Adrenal gland (tissue), 12 donors: ENCODE results near the gene HTR2A. TPM values are rescaled to one million over a fixed set of nuclear protein-coding genes. Genes with fewer than 3 reads are reported as not detected.

ENCODE experiments used
- DNase-seq, 7 donors: peaks; one replicate each; pipeline ENCODE4 v3.0.0-alpha.2; 2019 to 2020
- H3K27ac ChIP-seq, 5 donors: fragments of 200-600 bp; sonication (generic) in 4 of 5; 1 replicate in 3 of 5; 2 replicates in 2 of 5; pipeline versions ENCODE4 v1.5.1 to v1.8.0; 2016 to 2020; ENCODE audit warnings: mild to moderate bottlenecking in 1 of 5
- H3K27me3 ChIP-seq: fragments of 200-600 bp; 2 replicates; pipeline ENCODE4 v1.8.0; 2021
- H3K36me3 ChIP-seq, 2 donors: fragments of 200-600 bp; replicated peaks in 1 of 2; 1 replicate in 1 of 2; 2 replicates in 1 of 2; pipeline versions ENCODE4 v1.5.1 to v1.8.0; 2018 to 2022
- H3K4me1 ChIP-seq, 2 donors: fragments of 200-600 bp; replicated peaks in 1 of 2; 1 replicate in 1 of 2; 2 replicates in 1 of 2; pipeline versions ENCODE4 v1.5.1 to v1.8.0; 2018 to 2021
- H3K4me3 ChIP-seq, 4 donors: fragments of 200-600 bp; sonication (generic) in 3 of 4; one replicate each; pipeline ENCODE4 v1.5.1; 2016 to 2018
- H3K9me3 ChIP-seq, 3 donors: fragments of 200-600 bp; sonication (generic) in 1 of 3; replicated peaks in 1 of 3; 1 replicate in 2 of 3; 2 replicates in 1 of 3; pipeline versions ENCODE4 v1.5.1 to v1.8.0; 2016 to 2021
- CTCF ChIP-seq, 6 experiments: fragments of 450-650 bp in 4 of 6; fragments of 200-600 bp in 2 of 6; sonication (generic) in 1 of 6; IDR thresholded peaks; 1 replicate in 5 of 6; 2 replicates in 1 of 6; pipeline versions ENCODE4 v1.5.1 to v1.8.0; 2016 to 2021; ENCODE audit warnings: antibody characterized with exemption in 6 of 6, mild to moderate bottlenecking in 2 of 6, moderate library complexity in 1 of 6
- POLR2A ChIP-seq, 2 donors: fragments of 450-650 bp; IDR thresholded peaks; one replicate each; pipeline ENCODE4 v1.6.1; 2017; ENCODE audit warnings: antibody characterized with exemption in 2 of 2, mild to moderate bottlenecking in 2 of 2, moderate library complexity in 1 of 2
- WGBS, 4 donors: extraction: QIAGEN DNeasy Blood & Tissue Kit in 2 of 4; methylation state at CpG; one replicate each; pipeline versions ENCODE4 v1.1.5 to v1.1.7; 2013 to 2017; 5-methylcytosine and 5-hydroxymethylcytosine counted together
- intact Hi-C, 2 donors: fragments of 100-400 bp; cut with DNase I; formaldehyde crosslinking; loops; one replicate each; pipeline versions ENCODE4 v1.14.1 to v1.15.0; 2022 to 2023
- polyA plus RNA-seq, 3 donors: library from polyadenylated mRNA; stranded (reverse); fragments of 200-250 nt in 2 of 3; fragments of 350-450 nt in 1 of 3; fragmentation: Illumina TruSeq in 1 of 3; extraction: RNeasy Lipid Tissue Mini Kit (QIAGEN cat#74804) in 1 of 3; gene quantifications; one replicate each; pipeline ENCODE4 v1.2.3, GENCODE V29; 2013 to 2014
- total RNA-seq, 9 donors: library from RNA; depleted of rRNA in 4 of 9; stranded (reverse); fragments of >200 nt in 4 of 9; fragments of 120-200 nt in 1 of 9; fragmentation: NEBNext Ultra II Directional in 1 of 9; extraction: Animal tissue kit (Norgen Biotek cat#: 25700) in 1 of 9; gene quantifications; one replicate each; pipeline versions ENCODE4 v1.1.0 to v1.2.4, GENCODE V29; 2013 to 2023
- donor health status: healthy with polysubstance abuse.
- donor health status: Bipolar disorder and iron deficiency.
- donor health status: DM: yes; HTN: yes; CAD: no.
- donor health status: DM: no; HTN: no; CAD: no.
- donor health status: DM: no; HTN: no; CAD: no.
- donor health status: DM: yes; HTN: yes; CAD: no.

Gene HTR2A
- total and polyA plus RNA-seq, 12 donors = 0.06 to 0.38 (median 0.19) TPM; not detected in 6

- no peak for TF ChIP-seq CTCF (IDR thresholded peaks at IDR 0.05)
- Histone ChIP-seq H3K36me3 (no peaks in the 10 kb centered on the region), H3K4me3 (no peak overlapping the region), H3K27me3 (peaks cover 2% of the 10 kb centered on the region), H3K9me3 (no peaks in the 10 kb centered on the region), H3K4me1 (no peaks in the 10 kb centered on the region), H3K27ac (no peak overlapping the region)
- intact Hi-C loops = loop anchor here in 1 of 2 donors (10.0 kb wide), 1 partner anchor 944 kb away; no protein-coding TSS in a partner anchor
- DNase-seq = no peak
Measured at GRCh38 chr13:46830405-46831005, 66.3 kb downstream of the HTR2A start.

GRCh38 chr13:46822551-46822950, 74.3 kb downstream of the HTR2A start:
- 68 to 88% (median 77%) methylated on average over 2 of the region's 2 CpGs for WGBS, 4 donors
- no peak for DNase-seq
- TF ChIP-seq CTCF (IDR thresholded peaks at IDR 0.05) (no peak), POLR2A (IDR thresholded peaks at IDR 0.05) (no peak)
- Histone ChIP-seq H3K27ac (no peak overlapping the region), H3K36me3 (no peaks in the 10 kb centered on the region), H3K4me1 (no peaks in the 10 kb centered on the region), H3K9me3 (no peaks in the 10 kb centered on the region), H3K27me3 (peaks cover 5% of the 10 kb centered on the region), H3K4me3 (no peak overlapping the region)
- intact Hi-C loops = no loop called here

GRCh38 chr13:46817838-46818476, 78.9 kb downstream of the HTR2A start:
- H3K27ac ChIP-seq = no peak overlapping the region
- no peak overlapping the region for H3K4me3 ChIP-seq
- H3K9me3 ChIP-seq = no peaks in the 10 kb centered on the region
- WGBS, 4 donors = 88 to 100% (median 91%) methylated on average over 3 to 13 of the region's 13 CpGs
- intact Hi-C loops = no loop called here
- H3K27me3 ChIP-seq = no peaks in the 10 kb centered on the region
- no peaks in the 10 kb centered on the region for H3K4me1 ChIP-seq
- no peaks in the 10 kb centered on the region for H3K36me3 ChIP-seq
- no peak for DNase-seq
- TF ChIP-seq CTCF (IDR thresholded peaks at IDR 0.05) (no peak), POLR2A (IDR thresholded peaks at IDR 0.05) (no peak)

DNA sequence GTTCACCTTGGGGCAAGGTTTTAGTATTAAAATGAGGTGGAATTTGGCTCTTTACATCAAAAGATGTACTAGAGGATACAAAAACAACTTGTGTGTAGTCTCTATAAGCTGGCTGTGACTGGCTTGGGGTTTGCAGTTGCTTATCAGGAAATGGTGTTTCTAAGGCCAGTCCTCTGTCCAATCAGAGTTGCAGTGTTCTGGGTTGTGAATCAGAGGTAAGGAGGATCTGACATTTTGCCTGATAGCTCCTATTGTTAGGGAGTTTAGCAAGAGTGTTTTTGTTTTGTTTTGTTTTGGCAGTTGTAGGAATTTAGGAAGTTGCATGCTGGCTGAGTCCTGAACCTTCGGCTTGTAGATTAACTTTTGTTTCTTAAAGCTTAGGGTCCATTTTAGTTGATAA, 79.8 kb downstream of the HTR2A start:
- Histone ChIP-seq H3K9me3 (no peaks in the 10 kb centered on the region), H3K4me3 (no peak overlapping the region), H3K36me3 (no peaks in the 10 kb centered on the region), H3K27me3 (no peaks in the 10 kb centered on the region), H3K4me1 (no peaks in the 10 kb centered on the region), H3K27ac (no peak overlapping the region)
- DNase-seq = no peak
- WGBS, 4 donors = 45 to 69% (median 50%) methylated on average over 1 of the region's 1 CpG
- intact Hi-C loops = no loop called here
- TF ChIP-seq CTCF (IDR thresholded peaks at IDR 0.05) = no peak
- no peak for TF ChIP-seq POLR2A (IDR thresholded peaks at IDR 0.05)
